Mucosa of gallbladder (tissue), 1 donor: ENCODE data around the gene STMND1. TPM values are rescaled to one million over a fixed set of nuclear protein-coding genes. Genes with fewer than 3 reads are reported as not detected.
A peak's percentile ranks its signal among the peaks of the same experiment; 100 is the strongest.

Experiments used
- DNase-seq: peaks from one replicate; pipeline ENCODE4 v3.0.0-alpha.2; 2020; ENCODE audit warnings: low spot score
- total RNA-seq: library from RNA; stranded (reverse); gene quantifications from one replicate; pipeline ENCODE4 v1.2.1, GENCODE V29; 2021
- donor health status: DM: no; HTN: no; CAD: no.

Gene STMND1
- total RNA-seq, 1 donor from 2014 or later = 2.2 TPM

DNA sequence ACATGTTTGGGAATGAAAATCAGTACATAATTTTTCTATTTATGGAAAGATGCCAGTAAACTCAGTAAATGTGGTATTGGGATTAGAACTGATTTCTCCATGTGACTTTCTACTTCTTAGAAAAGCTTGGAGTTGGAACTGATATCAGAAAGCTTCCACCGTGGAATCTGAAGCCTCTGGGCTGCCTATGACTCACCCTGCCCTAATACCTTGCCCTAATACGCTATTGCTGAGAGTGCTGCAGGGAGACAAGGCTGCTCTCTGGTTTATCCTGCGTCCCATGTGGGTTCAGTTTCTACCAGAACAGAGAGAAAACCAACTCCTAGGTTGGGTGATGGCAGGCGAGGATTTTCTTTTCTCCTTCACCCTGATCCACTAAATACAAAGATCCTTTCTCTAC lies 3.3 kb upstream of the STMND1 start:
- no peak for DNase-seq

DNA sequence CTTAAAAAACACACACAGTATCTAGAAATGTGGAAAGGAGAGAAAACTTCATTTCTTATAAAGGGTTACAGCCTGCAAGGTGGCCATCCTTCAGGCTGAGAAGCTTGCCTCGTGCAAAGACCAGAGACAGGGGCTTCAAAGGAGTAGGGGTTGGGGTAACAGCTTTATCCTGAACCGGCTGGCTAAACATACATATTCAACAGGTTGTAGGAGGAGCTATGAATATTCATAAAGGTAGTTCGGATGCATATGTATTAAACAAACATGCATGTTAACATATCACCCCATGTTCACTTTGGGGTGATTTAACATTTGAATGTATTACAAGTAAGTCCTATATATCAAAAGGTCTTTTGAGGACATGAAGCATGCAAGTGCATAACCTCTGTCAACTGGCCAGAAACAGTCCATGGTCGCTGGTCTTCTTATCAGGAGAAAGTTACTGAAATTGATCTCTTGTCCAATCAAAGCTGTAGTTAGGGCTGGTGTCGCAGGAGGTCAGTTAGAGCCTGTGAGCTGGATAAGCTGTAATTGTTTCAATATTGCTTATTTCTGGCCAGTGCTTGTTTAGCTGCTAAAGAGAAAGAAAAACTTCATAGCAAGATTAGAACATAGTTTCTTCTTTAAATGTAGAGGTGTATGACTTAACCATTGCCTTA lies 2.3 kb upstream of the STMND1 start:
- DNase-seq = peak; percentile 48

DNA sequence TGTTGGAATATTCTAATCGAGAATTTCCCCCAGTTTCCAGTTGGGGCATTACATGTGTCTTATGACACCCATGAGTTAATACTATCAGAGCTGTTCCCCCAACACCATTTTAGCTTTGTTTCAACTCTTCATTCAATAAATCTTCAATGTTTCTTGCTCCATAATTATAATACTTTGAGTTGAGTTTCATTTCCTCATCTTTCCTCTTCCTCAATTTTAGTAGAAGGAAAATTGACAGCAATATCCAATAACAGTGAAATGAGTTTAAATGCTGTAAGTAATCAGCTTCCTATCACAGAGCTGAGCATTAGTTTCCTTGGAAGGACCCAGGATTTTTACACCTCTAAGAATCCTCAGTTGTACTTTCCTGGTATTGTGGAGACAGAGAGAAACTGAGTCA lies 1.0 kb upstream of the STMND1 start:
- no peak for DNase-seq

DNA sequence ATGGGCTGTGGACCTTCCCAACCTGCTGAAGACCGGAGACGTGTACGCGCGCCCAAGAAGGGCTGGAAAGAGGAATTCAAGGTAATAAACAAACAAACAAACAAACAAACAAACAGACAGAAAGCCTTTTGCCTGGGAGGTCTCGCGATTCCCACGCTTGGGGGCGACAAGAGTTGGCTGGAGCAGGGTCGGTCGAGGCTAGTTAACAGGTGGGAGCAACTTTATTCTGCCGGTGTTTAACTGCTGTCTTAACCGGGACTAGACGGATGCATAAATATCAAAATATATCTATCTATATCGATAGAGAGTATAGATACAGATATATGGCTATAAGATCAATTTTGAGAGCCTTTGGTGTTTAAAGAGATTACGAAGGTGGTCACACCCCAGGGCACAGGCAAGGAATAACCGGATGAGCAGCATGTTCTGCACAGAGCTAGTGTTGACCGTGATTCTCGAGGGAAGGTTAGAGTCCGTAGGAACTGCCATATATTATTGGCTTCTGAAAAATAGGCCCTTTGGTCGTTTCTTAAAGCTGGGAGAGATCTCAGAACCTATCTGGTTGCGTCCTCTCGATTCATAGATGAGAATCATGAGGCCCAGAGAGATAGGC lies 514 bp downstream of the STMND1 start:
- no peak for DNase-seq

DNA sequence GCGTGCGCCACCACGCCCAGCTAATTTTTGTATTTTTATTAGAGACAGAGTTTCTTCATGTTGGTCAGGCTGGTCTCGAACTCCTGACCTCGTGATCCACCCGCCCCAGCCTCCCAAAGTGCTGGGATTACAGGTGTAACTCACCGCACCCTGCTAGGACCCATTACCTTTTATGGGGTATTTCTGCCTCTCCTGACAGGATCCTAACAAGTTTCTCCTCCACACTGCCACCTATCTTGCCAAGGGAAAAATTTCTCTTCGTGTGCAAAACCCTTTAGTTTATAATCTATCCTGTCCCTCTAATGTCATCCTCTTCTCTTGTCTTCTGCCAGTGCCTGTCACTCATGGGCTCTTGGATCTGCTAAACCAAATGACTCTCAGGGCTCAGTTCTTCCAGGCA lies 1.9 kb downstream of the STMND1 start:
- no peak for DNase-seq

DNA sequence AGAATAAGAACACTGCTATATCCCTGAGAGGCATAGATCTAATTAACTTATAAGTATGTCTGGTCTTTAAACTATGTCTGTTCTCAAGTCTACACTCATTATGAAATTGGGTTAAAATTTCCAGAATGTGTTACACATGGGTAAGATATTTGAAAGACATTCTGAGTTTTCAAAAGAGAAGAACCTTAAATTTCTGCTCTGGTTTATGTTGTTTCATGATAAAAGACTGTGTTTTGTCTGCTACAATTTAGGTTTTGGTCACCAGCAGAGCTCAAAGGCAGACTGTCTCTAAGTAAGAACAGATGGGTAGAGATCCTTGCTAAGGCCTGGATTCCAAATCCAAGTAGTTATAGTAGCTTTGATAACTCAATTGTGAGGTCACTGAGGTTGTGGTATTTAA lies 6.0 kb downstream of the STMND1 start:
- no peak for DNase-seq

DNA sequence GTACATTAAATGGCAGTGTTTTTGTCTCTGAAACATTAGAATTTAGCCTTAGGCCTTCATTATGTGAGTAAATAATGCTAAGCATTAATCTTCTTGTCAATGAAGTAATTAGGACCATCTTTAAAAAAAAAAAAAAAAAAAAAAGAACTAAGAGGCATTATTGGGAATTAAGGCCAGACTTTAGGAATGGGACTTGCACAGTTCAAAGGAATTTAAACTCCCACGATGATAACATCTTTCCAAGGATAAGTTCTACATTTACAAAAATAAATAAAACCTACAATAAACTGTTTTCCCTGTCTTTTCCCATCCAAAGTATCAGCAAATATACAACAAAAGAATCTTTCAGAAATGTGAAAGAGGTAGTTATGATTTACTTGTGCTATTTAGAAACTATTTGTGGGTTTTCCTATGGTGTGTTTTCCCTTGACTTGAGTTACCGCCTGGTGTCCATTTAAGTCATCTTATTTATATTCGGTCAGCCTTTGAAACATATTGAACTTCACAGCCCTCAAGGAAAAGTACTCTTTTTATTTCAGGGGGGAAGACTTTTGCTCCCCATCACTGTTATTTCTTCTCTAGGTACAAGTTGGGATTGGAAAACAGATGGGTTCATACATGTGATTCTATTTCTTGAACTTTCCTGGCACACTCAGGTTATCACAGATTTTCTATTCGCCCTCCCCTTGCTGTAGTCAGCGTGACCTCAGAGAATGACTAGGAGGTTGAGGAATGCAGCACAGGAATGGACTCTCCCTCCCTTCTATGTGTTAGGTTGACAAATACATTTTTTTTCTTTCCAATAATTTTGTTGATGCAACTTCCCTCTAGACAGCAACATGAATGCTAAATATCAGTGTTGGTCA lies 13.6 kb downstream of the STMND1 start:
- DNase-seq = peak; percentile 64

DNA sequence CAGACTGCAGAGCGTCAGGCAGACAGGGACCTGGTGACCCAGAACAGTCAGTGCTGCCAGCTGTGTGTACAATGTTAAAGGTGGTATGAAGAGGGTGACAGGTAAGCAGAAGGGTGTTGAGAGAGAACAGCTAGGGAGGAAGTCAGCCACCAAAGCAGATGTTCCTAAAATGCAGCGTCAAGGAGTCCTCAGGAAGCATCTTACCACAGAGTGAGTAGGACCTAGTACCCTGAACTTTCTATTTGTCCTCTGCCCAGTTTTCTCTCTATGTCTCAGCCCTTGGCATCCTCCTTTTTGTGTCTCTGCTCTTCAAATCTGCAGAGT lies 14.2 kb downstream of the STMND1 start:
- DNase-seq = no peak

DNA sequence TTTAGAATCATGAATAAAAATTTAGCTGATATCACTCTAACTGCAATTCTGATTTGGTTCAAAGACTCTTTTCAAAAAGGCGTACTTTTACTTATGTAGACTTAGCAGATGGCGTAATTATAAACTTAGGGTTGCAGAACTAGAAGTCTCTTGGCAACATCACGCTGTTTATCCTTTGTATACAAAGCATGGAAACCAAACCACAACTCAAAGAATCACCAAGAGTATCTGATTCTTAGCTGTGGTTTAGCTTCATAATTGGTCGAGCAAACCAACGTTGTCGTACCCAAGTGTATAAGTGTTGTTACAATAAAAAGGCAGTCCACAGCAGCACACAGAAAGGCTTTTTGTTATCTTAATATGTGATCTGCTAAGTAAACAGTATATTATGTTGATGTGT lies 18.2 kb downstream of the STMND1 start:
- DNase-seq = no peak

DNA sequence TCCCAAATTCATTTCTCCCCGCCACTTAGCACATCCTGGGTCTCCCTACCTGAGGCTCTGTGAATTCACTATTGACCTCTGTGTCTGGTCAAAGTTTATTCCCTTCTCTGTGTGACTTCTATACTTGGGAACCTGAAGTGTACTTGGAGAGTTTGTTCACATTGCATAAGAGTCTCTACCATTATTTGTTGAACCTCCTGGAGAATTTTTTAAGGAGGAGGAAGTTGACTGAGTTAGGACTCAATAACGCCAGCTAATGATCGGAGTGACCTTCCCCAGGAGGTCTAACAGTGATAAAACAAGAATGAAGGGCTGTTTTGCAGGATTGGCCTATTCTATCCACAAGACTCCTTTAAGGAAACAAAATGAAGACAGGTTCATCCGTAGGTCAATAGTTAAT lies 23.6 kb downstream of the STMND1 start:
- DNase-seq = peak; percentile 43

DNA sequence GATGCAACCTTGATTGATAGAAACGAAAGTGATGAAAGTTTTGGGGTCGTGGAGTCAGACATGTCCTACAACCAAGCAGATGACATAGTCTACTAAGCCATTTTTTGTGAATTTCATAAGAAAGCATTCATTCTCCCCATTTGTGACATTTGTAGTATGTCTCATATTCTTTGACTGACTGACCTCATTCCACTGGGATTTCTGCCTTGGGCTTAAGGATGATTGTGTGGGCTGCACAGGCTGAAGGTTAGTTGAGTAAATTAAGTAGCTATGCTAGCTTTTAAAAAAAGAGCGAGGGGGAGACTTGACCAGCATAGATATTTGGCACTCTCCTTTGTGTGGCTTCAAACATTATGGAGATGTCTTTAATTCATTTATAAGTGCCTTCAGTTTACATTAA lies 28.9 kb downstream of the STMND1 start:
- no peak for DNase-seq

DNA sequence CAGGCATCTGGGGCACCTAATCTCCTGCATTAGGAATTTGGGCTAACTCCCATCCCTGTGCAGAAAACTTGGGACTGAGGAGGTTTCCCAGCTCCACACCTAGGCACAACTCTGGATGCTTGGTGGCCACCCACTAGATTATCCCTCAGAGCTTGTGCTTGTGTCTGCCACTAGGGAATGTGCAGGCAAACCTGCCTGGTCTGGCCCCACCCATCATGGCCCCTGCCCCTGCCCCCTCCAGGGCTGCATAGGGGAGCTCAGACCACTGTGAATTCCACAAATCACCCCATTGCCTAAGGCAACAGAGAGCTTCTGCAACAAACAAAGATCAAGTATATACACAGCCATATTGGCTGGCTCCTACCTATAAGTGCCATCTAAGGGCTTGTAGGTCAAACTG lies 31.1 kb downstream of the STMND1 start:
- DNase-seq = no peak

DNA sequence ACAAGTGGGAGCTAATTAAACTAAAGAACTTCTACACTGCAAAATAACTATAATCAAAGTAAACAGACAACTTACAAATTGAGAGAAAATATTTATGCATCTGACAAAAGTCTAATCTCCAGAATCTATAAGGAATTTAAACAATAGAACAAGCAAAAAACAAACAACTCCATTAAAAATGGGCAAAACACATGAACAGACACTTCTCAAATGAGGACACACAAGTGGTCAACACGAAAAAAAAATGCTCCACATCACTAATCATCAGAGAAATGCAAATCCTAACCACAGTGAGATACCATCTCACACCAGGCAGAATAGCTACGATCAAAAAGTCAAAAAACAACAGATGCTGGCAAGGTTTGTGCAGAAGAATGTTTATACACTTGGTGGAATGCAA lies 36.2 kb downstream of the STMND1 start:
- DNase-seq = no peak

DNA sequence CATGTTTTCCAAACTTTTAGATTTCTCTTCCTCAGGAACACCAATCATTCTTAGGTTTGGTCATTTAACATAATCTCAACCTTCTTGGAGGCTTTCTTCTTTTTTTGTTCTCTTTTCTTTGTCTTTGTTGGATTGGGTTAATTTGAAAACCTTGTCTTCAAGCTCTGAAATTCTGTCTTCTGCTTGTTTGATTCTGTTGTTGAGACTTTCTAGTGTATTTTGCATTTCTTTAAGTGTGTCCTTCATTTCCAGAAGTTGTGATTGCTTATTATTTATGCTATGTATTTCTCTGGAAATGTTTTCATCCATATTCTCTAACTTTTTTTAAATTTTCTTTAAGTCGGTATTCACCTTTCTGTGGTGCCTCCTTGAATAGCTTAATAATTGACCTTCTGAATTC lies 42.2 kb downstream of the STMND1 start:
- DNase-seq = no peak

DNA sequence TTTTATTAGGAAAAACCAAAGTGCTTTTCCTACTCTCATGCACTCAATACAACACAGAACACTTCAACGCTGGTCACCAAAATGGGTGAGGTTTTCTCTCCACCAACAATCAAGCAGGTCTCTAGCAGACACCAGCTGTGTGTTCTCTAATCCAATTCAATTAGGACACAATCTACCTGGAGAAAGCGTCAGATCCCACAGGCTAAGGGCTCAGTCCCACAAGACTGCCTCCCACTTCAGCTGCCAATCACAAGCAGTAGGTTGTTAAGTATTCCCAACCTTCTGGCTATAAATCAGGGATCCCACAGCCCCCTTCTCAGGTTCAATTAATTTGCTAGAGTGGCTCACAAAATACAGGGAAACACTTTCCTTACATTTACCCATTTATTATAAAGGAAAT lies 47.7 kb downstream of the STMND1 start:
- no peak for DNase-seq

DNA sequence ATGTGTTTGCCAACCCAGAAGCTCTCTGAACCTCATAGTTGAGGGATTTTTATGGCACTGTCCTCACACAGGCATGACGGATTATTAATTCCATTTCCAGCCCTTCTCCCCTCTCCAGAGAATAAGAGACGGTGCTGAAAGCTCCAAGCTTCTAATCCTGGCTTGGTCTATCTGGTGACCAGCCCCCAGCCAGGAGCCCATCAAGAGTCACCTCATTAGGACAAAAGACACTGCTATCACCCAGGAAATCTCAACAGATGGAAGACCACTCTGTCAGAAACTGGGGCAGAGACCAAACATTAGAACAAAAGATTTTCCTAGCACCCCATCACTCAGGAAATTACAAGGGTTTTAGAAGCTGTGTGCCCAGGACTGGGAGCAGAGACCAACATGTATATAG lies 48.2 kb downstream of the STMND1 start:
- no peak for DNase-seq

DNA sequence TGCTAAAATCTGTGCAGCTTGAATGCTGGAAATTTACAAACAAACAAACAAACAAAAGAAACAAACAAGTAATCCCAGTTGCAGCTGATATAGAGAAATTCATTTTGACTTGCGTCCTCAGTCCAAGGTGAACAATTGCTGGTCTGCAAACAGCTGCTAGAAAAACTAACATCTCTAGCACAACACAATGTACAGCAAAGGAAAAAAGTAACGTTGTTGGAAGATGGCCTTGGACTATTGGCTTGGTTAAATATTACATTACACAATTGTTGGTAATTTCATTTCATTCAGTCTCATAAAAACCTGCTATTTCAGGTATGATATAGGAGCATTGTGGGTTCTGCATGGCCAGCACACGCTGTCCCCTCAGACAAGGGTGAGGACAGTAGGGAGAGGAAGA lies 50.0 kb downstream of the STMND1 start:
- DNase-seq = no peak

DNA sequence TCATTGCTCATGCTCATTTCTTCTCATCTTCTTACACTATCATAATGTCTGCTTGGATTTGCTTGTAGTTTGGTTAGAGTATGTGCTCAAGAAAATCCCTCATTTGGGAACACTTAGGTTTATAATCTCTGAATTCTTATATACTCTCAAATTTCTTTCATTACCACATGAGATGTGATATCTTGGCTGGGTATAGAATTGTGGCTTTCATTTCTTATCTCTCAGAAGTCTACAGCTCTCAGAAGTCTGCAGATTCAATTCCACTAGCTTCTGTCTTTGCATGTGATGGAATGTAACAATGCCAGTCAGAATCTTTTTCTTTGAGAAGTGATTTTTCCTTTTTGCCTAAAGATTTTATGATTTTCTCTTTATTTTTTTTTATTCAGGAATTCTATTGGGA lies 50.9 kb downstream of the STMND1 start:
- DNase-seq = no peak

DNA sequence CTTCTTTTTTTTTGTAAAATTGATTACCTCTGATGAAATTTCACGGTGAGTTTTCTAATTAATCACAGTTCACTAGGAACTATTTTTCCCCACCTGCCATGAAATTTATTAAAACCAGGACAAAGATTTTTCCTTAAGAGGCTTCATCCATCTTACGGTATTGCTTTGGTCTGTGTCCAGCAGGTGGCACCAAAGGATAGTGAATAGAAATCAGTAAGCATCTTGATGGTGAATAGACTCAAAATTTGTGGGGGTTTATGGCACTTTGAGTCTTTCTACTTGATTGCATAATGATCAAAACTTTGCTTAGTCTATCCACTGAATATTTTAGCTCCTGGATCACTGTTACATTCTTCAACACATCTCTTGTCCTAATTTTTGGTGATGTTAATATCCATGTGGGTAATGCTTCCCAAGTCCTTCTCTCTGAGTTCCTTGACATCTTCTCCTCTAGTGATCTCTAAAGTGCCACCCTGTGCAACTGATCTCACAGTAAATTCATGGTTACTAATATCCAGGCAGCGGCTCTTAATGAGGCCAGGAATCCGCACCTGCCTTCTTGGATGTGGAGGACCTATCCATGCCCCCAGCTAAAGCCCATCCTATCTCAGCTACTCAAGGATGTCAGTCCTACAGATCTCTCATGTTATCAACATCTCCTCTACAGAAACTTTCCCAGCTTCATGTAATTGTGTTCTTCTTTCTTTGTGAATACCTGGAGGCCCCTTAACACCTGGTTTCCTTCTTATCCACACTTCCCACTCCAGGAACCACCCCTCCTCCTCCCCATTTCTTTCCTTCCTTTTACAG lies 54.5 kb downstream of the STMND1 start:
- DNase-seq = peak; percentile 77

DNA sequence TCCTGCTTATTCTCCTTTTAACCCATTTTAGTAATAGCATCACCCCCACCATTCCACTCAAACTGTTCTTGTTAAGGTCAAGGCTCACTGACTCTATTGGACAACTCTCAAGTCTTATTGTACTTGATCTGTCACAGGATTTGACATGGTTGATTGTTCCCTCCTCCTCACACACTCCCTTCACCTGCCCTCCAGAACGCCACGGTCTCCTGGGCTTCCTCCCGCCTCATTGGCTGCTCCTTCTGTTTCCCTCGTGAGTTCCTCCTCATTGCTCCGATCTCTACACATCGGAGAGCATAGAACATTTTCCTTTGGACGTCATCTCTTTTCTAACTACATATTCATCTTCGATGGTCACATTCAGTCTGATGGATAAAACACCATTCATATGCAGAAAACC lies 55.1 kb downstream of the STMND1 start:
- no peak for DNase-seq

DNA sequence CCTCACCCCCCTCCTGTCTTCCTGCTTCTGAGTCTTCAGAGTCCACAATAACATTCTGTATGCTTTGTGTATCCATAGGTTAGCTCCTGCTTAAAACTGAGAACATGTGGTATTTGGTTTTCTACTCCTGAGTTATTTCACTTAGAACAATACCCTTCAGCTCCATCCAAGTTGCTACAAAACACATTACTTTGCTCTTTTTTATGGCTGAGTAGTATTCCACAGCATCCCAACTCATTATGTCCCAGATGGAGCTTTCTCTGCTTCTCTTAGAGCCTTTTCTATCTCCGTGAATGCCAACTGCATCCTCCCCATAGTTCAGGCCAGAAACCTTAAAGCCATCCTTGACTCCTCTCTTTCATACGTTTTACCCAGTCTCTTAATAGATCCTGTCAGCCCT lies 55.8 kb downstream of the STMND1 start:
- DNase-seq = no peak

DNA sequence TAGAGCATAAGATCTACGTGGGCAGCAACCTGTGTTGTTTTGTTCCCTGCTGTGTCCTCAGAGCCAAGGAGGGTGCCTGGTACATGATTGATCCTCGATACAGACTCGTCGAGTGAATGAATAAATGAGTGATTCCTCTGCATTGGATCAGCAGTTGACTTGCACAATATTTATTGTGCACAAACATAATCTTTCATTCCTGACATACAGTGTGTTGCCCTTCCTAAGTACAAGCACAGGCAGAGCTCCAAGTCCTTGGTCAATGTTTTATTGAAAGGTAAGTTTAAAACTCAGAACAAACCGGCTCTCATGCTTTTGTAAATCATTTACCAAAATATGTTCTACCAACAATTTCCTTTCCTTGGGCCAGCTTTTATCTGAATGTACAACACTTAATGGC lies 57.4 kb downstream of the STMND1 start:
- peak; percentile 64 for DNase-seq
